Activated naive CD8-positive, alpha-beta T cell treated with anti-CD3 and anti-CD28 coated beads for 36 hours (primary cell): ENCODE results near the gene CST7. TPM values are rescaled to one million over a fixed set of nuclear protein-coding genes. Genes with fewer than 3 reads are reported as not detected.
"Not testable (repeated sequence)": the region's sequence is repeated elsewhere in the genome, so short reads cannot be mapped to it uniquely, and the experiment has no call there.

Experiments
- DNase-seq: peaks from one replicate; pipeline ENCODE4 v3.0.0; 2021
- H3K27ac Mint-ChIP-seq: one replicate; pipeline ENCODE4 v1.8.0; 2022; ENCODE audit warnings: mild to moderate bottlenecking, moderate library complexity, mixed read lengths
- H3K27me3 Mint-ChIP-seq: one replicate; pipeline ENCODE4 v1.8.0; 2022; ENCODE audit warnings: mild to moderate bottlenecking, mixed read lengths
- H3K36me3 Mint-ChIP-seq: one replicate; pipeline ENCODE4 v1.8.0; 2021; ENCODE audit warnings: mild to moderate bottlenecking, mixed read lengths
- H3K4me1 Mint-ChIP-seq: one replicate; pipeline ENCODE4 v1.8.0; 2021; ENCODE audit warnings: mixed read lengths
- H3K4me3 Mint-ChIP-seq: one replicate; pipeline ENCODE4 v1.8.0; 2022; ENCODE audit warnings: mild to moderate bottlenecking, moderate library complexity, mixed read lengths
- H3K9me3 Mint-ChIP-seq: one replicate; pipeline ENCODE4 v1.8.0; 2022; ENCODE audit warnings: mixed read lengths
- total RNA-seq, 2 experiments: library from RNA; stranded (reverse); gene quantifications; one replicate each; pipeline ENCODE4 v1.2.3, GENCODE V29; 2021

Gene CST7
- total RNA-seq, 2 experiments from 2014 or later = 41.5 to 44.7 TPM

- H3K27ac Mint-ChIP-seq = no peak overlapping the region
- no peak overlapping the region for H3K4me3 Mint-ChIP-seq
Observed at GRCh38 chr20:24936526-24937407, 12.3 kb upstream of the CST7 start.

GRCh38 chr20:24937579-24937978 lies 11.5 kb upstream of the CST7 start:
- no peaks in the 10 kb centered on the region for H3K4me1 Mint-ChIP-seq
- peaks cover 13% of the 10 kb centered on the region for H3K9me3 Mint-ChIP-seq
- no peak overlapping the region for H3K4me3 Mint-ChIP-seq
- no peak overlapping the region for H3K27ac Mint-ChIP-seq
- DNase-seq = no peak
- peaks cover 5% of the 10 kb centered on the region for H3K36me3 Mint-ChIP-seq
- no peaks in the 10 kb centered on the region for H3K27me3 Mint-ChIP-seq

More at GRCh38 chr20:24936526-24937407, 12.3 kb upstream of the CST7 start:
- no peak for DNase-seq
- no peaks in the 10 kb centered on the region for H3K27me3 Mint-ChIP-seq
- H3K4me1 Mint-ChIP-seq = peaks cover 7% of the 10 kb centered on the region
- peaks cover 13% of the 10 kb centered on the region for H3K9me3 Mint-ChIP-seq
- H3K36me3 Mint-ChIP-seq = peaks cover 4% of the 10 kb centered on the region

- H3K9me3 Mint-ChIP-seq = peaks cover 13% of the 10 kb centered on the region
- peaks cover 5% of the 10 kb centered on the region for H3K36me3 Mint-ChIP-seq
- no peak overlapping the region for H3K27ac Mint-ChIP-seq
- no peak overlapping the region for H3K4me3 Mint-ChIP-seq
- no peaks in the 10 kb centered on the region for H3K27me3 Mint-ChIP-seq
- H3K4me1 Mint-ChIP-seq = no peaks in the 10 kb centered on the region
- no peak for DNase-seq
Observed at GRCh38 chr20:24938498-24938897, 10.6 kb upstream of the CST7 start.

- Mint-ChIP-seq H3K9me3 (peaks cover 13% of the 10 kb centered on the region), H3K36me3 (peaks cover 7% of the 10 kb centered on the region), H3K27me3 (no peaks in the 10 kb centered on the region), H3K4me3 (no peak overlapping the region), H3K4me1 (no peaks in the 10 kb centered on the region), H3K27ac (no peak overlapping the region)
- DNase-seq = no peak
Observed at GRCh38 chr20:24939036-24939435, 10.0 kb upstream of the CST7 start.

GRCh38 chr20:24942679-24943078 lies 6.4 kb upstream of the CST7 start:
- Mint-ChIP-seq H3K27me3 (no peaks in the 10 kb centered on the region), H3K9me3 (peaks cover 33% of the 10 kb centered on the region), H3K4me1 (peaks cover 7% of the 10 kb centered on the region), H3K4me3 (no peak overlapping the region), H3K36me3 (peaks cover 34% of the 10 kb centered on the region), H3K27ac (no peak overlapping the region)
- no peak for DNase-seq

- Mint-ChIP-seq H3K27me3 (no peaks in the 10 kb centered on the region), H3K36me3 (peaks cover 39% of the 10 kb centered on the region), H3K4me3 (no peak overlapping the region), H3K9me3 (peaks cover 38% of the 10 kb centered on the region), H3K4me1 (peaks cover 11% of the 10 kb centered on the region), H3K27ac (no peak overlapping the region)
- no peak for DNase-seq
Observed at GRCh38 chr20:24943196-24943595, 5.9 kb upstream of the CST7 start.

- no peaks in the 10 kb centered on the region for H3K27me3 Mint-ChIP-seq
- H3K9me3 Mint-ChIP-seq = peaks cover 41% of the 10 kb centered on the region
- H3K36me3 Mint-ChIP-seq = peaks cover 44% of the 10 kb centered on the region
- no peak overlapping the region for H3K4me3 Mint-ChIP-seq
- H3K27ac Mint-ChIP-seq = no peak overlapping the region
- no peak for DNase-seq
- peaks cover 16% of the 10 kb centered on the region for H3K4me1 Mint-ChIP-seq
Observed at GRCh38 chr20:24943731-24944130, 5.3 kb upstream of the CST7 start.

- H3K4me3 Mint-ChIP-seq, H3K27ac Mint-ChIP-seq, H3K27me3 Mint-ChIP-seq, DNase-seq: not testable (repeated sequence)
- H3K36me3 Mint-ChIP-seq = peaks cover 49% of the 10 kb centered on the region
- peaks cover 31% of the 10 kb centered on the region for H3K4me1 Mint-ChIP-seq
- peaks cover 37% of the 10 kb centered on the region for H3K9me3 Mint-ChIP-seq
Observed at GRCh38 chr20:24946376-24946775, 2.7 kb upstream of the CST7 start.

- Mint-ChIP-seq H3K27ac (peak overlapping the region; percentile 98), H3K36me3 (peaks cover 45% of the 10 kb centered on the region), H3K4me1 (peaks cover 38% of the 10 kb centered on the region), H3K4me3 (peak overlapping the region; percentile 86), H3K9me3 (peaks cover 30% of the 10 kb centered on the region)
- not testable (repeated sequence) for DNase-seq, H3K27me3 Mint-ChIP-seq
Observed at GRCh38 chr20:24948396-24948938, 602 bp upstream of the CST7 start.

- H3K4me1 Mint-ChIP-seq = peaks cover 49% of the 10 kb centered on the region
- DNase-seq = peak; percentile 29
- H3K9me3 Mint-ChIP-seq = peaks cover 30% of the 10 kb centered on the region
- H3K36me3 Mint-ChIP-seq = peaks cover 48% of the 10 kb centered on the region
- H3K27me3 Mint-ChIP-seq = no peaks in the 10 kb centered on the region
- peak overlapping the region; percentile 98 for H3K27ac Mint-ChIP-seq
- H3K4me3 Mint-ChIP-seq = peak overlapping the region; percentile 86
Observed at GRCh38 chr20:24949756-24950127, 673 bp downstream of the CST7 start.

- Mint-ChIP-seq H3K36me3 (peaks cover 50% of the 10 kb centered on the region), H3K4me3 (peak overlapping the region; percentile 86), H3K27ac (peak overlapping the region; percentile 98), H3K4me1 (peaks cover 54% of the 10 kb centered on the region), H3K9me3 (peaks cover 26% of the 10 kb centered on the region), H3K27me3 (no peaks in the 10 kb centered on the region)
- DNase-seq = no peak
Observed at GRCh38 chr20:24950128-24950835, 1.2 kb downstream of the CST7 start.

GRCh38 chr20:24950836-24951525 lies 1.9 kb downstream of the CST7 start:
- no peaks in the 10 kb centered on the region for H3K27me3 Mint-ChIP-seq
- H3K36me3 Mint-ChIP-seq = peaks cover 51% of the 10 kb centered on the region
- no peak for DNase-seq
- peaks cover 19% of the 10 kb centered on the region for H3K9me3 Mint-ChIP-seq
- peak overlapping the region; percentile 38 for H3K27ac Mint-ChIP-seq
- H3K4me3 Mint-ChIP-seq = peak overlapping the region; percentile 64
- peaks cover 57% of the 10 kb centered on the region for H3K4me1 Mint-ChIP-seq

- no peak overlapping the region for H3K27ac Mint-ChIP-seq
- peak overlapping the region; percentile 45 for H3K4me3 Mint-ChIP-seq
- H3K4me1 Mint-ChIP-seq = peaks cover 61% of the 10 kb centered on the region
- peaks cover 18% of the 10 kb centered on the region for H3K9me3 Mint-ChIP-seq
- no peak for DNase-seq
- H3K36me3 Mint-ChIP-seq = peaks cover 50% of the 10 kb centered on the region
- H3K27me3 Mint-ChIP-seq = no peaks in the 10 kb centered on the region
Observed at GRCh38 chr20:24951536-24952083, 2.5 kb downstream of the CST7 start.

GRCh38 chr20:24952376-24953208 lies 3.5 kb downstream of the CST7 start:
- Mint-ChIP-seq H3K27me3 (no peaks in the 10 kb centered on the region), H3K4me3 (no peak overlapping the region), H3K9me3 (peaks cover 9% of the 10 kb centered on the region), H3K27ac (no peak overlapping the region), H3K36me3 (peaks cover 40% of the 10 kb centered on the region), H3K4me1 (peaks cover 57% of the 10 kb centered on the region)
- DNase-seq = no peak
